ENCODE measurements around the gene SMG5.

The SMG5 gene

GRCh38 chr1:156212130-156212529, 70.5 kb downstream of the SMG5 start:
- no peak for DNase-seq (ENCODE audit: low read depth)

- DNase-seq (ENCODE audit: low read depth), result no peak
Measured at GRCh38 chr1:156211243-156211642, 71.4 kb downstream of the SMG5 start.

GRCh38 chr1:156204686-156205085, 77.9 kb downstream of the SMG5 start:
- no peak for DNase-seq (ENCODE audit: low read depth)

- DNase-seq (ENCODE audit: low read depth), result no peak
Measured at GRCh38 chr1:156203331-156203730, 79.3 kb downstream of the SMG5 start.

GRCh38 chr1:156200044-156200443, 82.6 kb downstream of the SMG5 start:
- DNase-seq (ENCODE audit: low read depth), result no peak
